CD4-positive, alpha-beta T cell treated with Interleukin-6 at 100 ng/mL for 8 hours (primary cell): ENCODE data around the gene WASHC2C.
"Not testable (repeated sequence)": the region's sequence is repeated elsewhere in the genome, so short reads cannot be mapped to it uniquely, and the experiment has no call there.

ENCODE experiments used
- DNase-seq: peaks from one replicate; pipeline ENCODE4 v3.0.0-alpha.2; 2020; ENCODE audit warnings: mixed read lengths, low spot score

Gene WASHC2C

DNA sequence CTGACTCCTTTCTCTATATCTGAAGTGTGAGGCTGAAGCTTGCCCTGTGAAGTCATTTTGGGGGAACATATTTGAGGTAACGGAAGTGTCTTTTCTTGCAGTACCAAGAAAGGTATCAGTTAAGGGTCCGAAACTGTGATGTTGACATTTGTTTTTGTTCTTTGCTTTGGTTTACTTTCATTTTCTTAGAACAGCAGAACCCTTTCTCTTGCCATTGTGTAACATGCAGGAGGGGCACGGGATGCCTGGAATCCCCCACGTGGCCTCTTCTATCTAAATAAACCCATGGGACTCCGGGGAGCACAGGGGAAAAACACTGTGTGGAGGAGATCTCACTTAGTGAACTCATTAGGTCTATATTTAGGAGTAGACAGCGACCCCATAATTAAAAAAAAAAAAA is 34.6 kb downstream of the WASHC2C start:
- DNase-seq, result not testable (repeated sequence)

GRCh38 chr10:45763037-45763436 is 36.0 kb downstream of the WASHC2C start:
- not testable (repeated sequence) for DNase-seq

GRCh38 chr10:45768334-45768733 is 41.3 kb downstream of the WASHC2C start:
- not testable (repeated sequence) for DNase-seq

GRCh38 chr10:45771757-45772461 is 44.8 kb downstream of the WASHC2C start:
- not testable (repeated sequence) for DNase-seq

DNA sequence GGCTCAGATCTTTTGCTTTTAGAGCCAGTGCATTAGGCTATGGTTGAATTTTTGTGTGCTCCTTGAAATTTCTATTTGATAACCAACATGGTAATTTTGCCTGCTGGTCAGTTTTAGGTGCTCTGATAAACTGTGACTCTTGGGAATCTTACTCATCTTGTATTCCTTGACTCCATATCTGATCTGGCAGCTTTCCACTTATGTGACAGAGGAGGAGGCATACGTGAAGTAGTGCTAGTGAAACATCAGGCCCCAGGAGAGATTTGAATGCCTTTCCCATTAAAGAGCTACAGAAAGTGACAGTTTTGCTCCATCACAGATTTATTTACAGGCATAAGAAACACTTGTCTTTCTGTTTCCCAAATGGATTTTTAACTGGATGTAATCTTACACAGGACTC is 59.2 kb downstream of the WASHC2C start:
- not testable (repeated sequence) for DNase-seq

DNA sequence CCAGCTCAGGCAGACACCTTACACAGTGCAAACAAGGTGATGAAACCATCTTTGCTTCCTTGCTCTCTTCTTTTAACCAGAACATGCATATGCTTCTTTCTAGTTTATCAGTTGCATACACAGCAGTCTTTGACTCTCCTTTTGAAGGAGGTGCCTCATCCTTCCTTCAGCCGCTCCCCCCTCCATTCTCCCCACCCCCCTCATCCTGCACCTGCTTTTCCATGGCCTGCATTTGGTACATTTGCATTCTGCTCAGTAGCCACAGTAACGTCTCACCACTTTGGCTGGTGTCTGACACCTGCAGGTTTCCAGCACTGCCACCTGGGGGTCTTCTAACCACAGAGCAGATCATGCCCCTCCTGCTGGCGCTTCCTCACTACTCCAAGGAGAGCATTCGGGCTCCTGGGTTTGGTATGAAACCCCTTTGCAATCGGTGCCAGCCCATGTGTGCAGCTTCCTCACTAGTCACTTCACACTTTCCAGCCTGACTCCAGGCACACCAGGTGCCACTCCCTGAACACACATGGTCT is 60.2 kb downstream of the WASHC2C start:
- not testable (repeated sequence) for DNase-seq

DNA sequence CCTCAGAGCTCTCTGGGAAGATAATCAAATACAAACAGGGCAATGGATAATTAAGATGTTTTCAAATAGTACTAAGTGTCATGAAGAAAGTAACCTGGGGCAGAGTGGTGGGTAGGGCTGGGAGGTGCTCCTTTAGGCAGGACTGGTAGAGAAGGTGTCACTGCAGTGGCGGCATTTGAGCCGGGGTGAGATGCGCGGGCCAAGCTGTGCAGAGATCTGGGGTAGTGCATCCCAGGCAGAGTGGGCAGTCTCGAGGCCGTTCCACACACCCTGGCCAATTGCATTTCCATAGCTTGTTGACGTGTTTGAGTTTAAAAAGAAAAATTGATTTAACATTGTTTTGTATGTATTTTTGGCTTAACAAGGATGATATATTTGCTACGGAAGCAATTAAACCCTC is 62.9 kb downstream of the WASHC2C start:
- not testable (repeated sequence) for DNase-seq

- DNase-seq, result not testable (repeated sequence)
Measured at GRCh38 chr10:45790694-45791426, 63.8 kb downstream of the WASHC2C start.

DNA sequence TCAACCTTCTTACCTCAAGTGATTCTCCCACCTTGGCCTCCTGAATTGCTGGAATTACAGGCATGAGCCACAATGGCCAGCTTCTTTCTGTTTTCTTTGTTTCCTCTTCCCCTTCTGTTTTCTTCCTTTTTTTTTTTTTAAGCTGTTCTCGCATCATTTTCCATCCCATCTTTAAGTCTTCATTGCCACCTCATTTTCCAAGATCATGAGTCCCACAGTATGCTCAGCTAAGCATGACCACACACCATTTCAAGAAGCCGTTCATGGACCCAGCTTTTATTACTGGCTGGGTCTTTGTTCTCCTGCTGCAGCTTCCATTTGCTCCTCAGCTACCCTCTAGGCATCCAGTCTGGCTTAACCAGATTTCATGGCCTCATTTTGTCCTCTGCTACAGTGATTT is 67.7 kb downstream of the WASHC2C start:
- not testable (repeated sequence) for DNase-seq

DNA sequence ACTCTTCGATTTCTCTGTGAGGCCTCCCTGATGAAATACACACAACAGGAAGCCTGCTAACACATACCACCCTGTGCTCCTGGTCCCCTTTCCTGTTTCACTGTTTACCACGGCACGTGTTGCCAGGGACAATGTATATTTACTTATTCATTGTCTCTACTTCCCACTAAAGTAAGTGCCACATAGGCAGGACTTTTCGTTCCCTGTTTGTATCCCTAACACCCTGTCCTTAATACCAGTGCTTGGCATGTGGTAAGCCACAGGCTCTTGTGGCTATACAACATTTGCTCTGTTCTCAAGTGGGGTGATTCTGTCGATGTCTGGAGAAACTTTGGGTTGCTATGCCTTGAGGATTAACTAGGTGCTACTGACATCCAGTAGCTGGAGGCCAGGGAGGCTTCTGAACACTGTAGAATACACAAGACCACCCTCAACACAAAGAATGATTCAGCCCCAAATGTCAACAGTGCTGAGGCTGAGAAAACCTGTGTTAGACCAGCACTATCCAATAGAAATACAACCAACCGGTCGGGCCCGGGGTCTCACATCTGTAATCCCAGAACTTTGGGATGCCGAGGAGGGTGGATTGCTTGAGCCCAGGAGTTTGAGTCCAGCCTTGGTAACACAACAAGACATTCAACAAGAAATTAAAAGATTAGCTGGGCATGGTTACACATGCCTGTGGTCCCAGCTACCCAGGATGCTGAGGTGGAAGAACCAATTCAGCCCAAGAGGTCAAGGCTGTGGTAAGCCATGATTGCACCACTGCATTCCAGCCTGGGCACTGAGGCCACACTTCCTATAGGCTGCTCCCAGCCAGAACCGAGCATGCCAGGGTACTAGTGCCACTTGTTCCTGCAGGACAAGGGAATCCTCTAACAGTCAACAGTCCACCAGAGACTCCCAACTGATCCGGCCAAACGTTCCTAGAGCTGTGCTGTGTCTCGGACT is 76.3 kb downstream of the WASHC2C start:
- not testable (repeated sequence) for DNase-seq

DNA sequence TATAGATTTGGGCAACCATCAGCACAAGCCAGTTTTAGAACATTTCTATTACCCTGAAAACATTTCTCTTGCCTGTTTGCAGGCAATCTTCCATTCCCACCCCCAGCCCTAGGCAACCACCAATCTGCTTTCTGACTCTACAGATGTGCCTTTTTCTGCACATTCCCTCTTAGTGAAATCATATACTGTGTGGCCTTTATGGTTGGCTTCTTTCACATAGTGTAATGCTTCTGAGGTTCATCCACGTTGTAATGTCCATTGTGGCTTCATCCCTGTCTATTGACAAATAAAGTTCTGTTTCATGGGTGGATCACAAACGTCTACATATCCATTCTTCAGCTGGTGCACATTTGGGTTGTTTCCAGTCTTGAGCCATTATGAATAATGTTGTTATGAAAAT is 77.9 kb downstream of the WASHC2C start:
- DNase-seq, result not testable (repeated sequence)

- DNase-seq, result no peak
Measured at GRCh38 chr10:45809837-45810236, 82.8 kb downstream of the WASHC2C start.

- DNase-seq, result no peak
Measured at GRCh38 chr10:45811075-45811474, 84.0 kb downstream of the WASHC2C start.

GRCh38 chr10:45812959-45813358 is 85.9 kb downstream of the WASHC2C start:
- not testable (repeated sequence) for DNase-seq

DNA sequence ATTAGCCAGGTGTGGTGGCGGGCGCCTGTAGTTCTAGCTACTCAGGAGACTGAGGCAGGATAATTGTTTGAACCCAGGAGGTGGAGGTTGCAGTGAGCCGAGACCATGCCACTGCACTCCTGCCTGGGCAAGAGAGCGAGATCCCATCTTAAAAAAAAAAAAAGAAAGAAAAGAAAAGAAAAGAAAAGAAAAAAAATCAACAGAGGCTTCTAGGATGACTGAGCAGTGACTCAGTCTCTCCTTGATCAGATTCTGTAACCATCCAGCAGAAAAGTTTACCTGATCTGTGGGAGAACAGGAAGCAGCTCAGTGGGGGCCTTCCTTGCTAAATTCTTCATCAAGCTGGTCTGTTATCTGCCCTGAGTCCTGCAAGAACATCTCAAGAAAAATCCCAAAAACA is 87.1 kb downstream of the WASHC2C start:
- DNase-seq, result not testable (repeated sequence)

- no peak for DNase-seq
Measured at GRCh38 chr10:45817130-45817859, 90.2 kb downstream of the WASHC2C start.

DNA sequence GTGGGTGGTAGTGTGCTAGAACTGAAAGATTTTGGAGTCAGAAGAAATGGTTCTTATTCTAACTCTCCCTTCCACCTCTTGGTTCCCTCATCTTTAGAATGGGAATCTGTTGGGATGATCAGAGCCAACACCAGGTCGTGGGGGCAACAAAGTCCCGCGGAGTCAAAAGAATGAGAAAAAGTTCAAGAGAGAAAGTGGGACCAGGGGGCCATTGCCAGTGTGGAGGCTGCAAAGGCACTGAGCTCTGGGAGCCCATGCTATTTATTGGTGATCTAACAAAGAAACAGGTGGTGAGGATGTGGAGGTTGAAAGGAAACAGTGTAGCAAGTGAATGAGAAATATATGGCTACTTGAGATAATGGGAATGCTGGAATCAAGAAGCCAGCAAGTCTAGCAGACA is 90.8 kb downstream of the WASHC2C start:
- DNase-seq, result no peak

- no peak for DNase-seq
Measured at GRCh38 chr10:45819552-45819951, 92.5 kb downstream of the WASHC2C start.

- DNase-seq, result not testable (repeated sequence)
Measured at GRCh38 chr10:45820107-45820830, 93.2 kb downstream of the WASHC2C start.

DNA sequence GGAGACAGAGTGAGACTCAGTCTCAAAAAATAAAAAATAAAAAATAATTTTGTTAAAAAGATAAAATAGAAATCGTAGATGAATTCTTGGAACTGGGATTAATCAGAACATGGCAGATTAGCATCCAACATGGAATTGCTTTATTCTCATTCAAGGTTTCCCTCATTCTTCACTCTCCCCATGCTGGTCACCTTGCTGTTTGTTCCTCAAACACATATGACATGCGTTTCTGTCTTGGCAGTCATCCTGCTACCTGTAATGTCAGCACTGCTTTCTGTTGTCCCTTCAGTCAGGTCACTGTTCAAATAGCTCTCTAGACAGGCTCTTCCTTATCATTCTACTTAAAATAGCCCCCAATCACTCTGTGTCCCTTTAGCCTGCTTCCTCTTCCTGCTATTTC is 95.9 kb downstream of the WASHC2C start:
- not testable (repeated sequence) for DNase-seq
